Measurements from ENCODE around the gene CD44.

CD44 gene

GRCh38 chr11:35227576-35228327, 88.8 kb downstream of the CD44 start:
- ATAC-seq: no peak
- no peak for TF ChIP-seq PATZ1 (CRISPR knock-in tag; IDR thresholded peaks at IDR 0.05; ENCODE audit: borderline replicate concordance)
- TF ChIP-seq TCF4 (CRISPR knock-in tag; IDR thresholded peaks at IDR 0.05; ENCODE audit: borderline replicate concordance): no peak

GRCh38 chr11:35228328-35228725, 89.4 kb downstream of the CD44 start:
- no peak for ATAC-seq
- TF ChIP-seq BACH2 (CRISPR knock-in tag; IDR thresholded peaks at IDR 0.05; ENCODE audit: borderline replicate concordance) (no peak), RARB (CRISPR knock-in tag; IDR thresholded peaks at IDR 0.05) (no peak), SNAI2 (CRISPR knock-in tag; IDR thresholded peaks at IDR 0.05) (no peak), ZNF70 (CRISPR knock-in tag; IDR thresholded peaks at IDR 0.05) (no peak), ZC3H10 (CRISPR knock-in tag; IDR thresholded peaks at IDR 0.05) (no peak), ARNTL (CRISPR knock-in tag; IDR thresholded peaks at IDR 0.05; ENCODE audit: borderline replicate concordance, low read depth) (no peak), ZNF8 (CRISPR knock-in tag; IDR thresholded peaks at IDR 0.05) (no peak), OSR1 (CRISPR knock-in tag; IDR thresholded peaks at IDR 0.05) (no peak)

- TF ChIP-seq BACH2 (CRISPR knock-in tag; IDR thresholded peaks at IDR 0.05; ENCODE audit: borderline replicate concordance) (no peak), POU6F1 (CRISPR knock-in tag; IDR thresholded peaks at IDR 0.05; ENCODE audit: borderline replicate concordance, low read depth) (no peak), CSRNP3 (CRISPR knock-in tag; IDR thresholded peaks at IDR 0.05) (no peak), ZNF565 (CRISPR knock-in tag; conservative IDR thresholded peaks at IDR 0.05; ENCODE audit: low read depth) (no peak), SNAI2 (CRISPR knock-in tag; IDR thresholded peaks at IDR 0.05) (no peak), ZFP30 (CRISPR knock-in tag; IDR thresholded peaks at IDR 0.05) (no peak), GLIS3 (CRISPR knock-in tag; IDR thresholded peaks at IDR 0.05) (no peak), TCF4 (CRISPR knock-in tag; IDR thresholded peaks at IDR 0.05; ENCODE audit: borderline replicate concordance) (no peak), CREB5 (CRISPR knock-in tag; IDR thresholded peaks at IDR 0.05; ENCODE audit: low read depth) (no peak), CSDC2 (CRISPR knock-in tag; IDR thresholded peaks at IDR 0.05) (no peak), ZC3H10 (CRISPR knock-in tag; IDR thresholded peaks at IDR 0.05) (no peak), PATZ1 (CRISPR knock-in tag; IDR thresholded peaks at IDR 0.05; ENCODE audit: borderline replicate concordance) (no peak), ZNF8 (CRISPR knock-in tag; IDR thresholded peaks at IDR 0.05) (no peak), ARNTL (CRISPR knock-in tag; IDR thresholded peaks at IDR 0.05; ENCODE audit: borderline replicate concordance, low read depth) (no peak)
- ATAC-seq: no peak
Measured at GRCh38 chr11:35230388-35230787, 91.4 kb downstream of the CD44 start.

- no peak for TF ChIP-seq CSRNP3 (CRISPR knock-in tag; IDR thresholded peaks at IDR 0.05)
- TF ChIP-seq RARB (CRISPR knock-in tag; IDR thresholded peaks at IDR 0.05): no peak
- TF ChIP-seq ZNF8 (CRISPR knock-in tag; IDR thresholded peaks at IDR 0.05): no peak
- no peak for TF ChIP-seq GLIS3 (CRISPR knock-in tag; IDR thresholded peaks at IDR 0.05)
- TF ChIP-seq ESRRG (CRISPR knock-in tag; IDR thresholded peaks at IDR 0.05): no peak
- TF ChIP-seq ZNF70 (CRISPR knock-in tag; IDR thresholded peaks at IDR 0.05): no peak
- no peak for TF ChIP-seq CSDC2 (CRISPR knock-in tag; IDR thresholded peaks at IDR 0.05)
- no peak for TF ChIP-seq OSR1 (CRISPR knock-in tag; IDR thresholded peaks at IDR 0.05)
- TF ChIP-seq ZFP3 (CRISPR knock-in tag; IDR thresholded peaks at IDR 0.05): no peak
Measured at GRCh38 chr11:35231076-35231860, 92.3 kb downstream of the CD44 start.

More at GRCh38 chr11:35231076-35231860, 92.3 kb downstream of the CD44 start:
- no peak for ATAC-seq
